NCI-H2196 treated with DMSO at 0.1 percent for 48 hours (cell line): ENCODE results near the gene REV3L.
"Not testable (repeated sequence)": the region's sequence is repeated elsewhere in the genome, so short reads cannot be mapped to it uniquely, and the experiment has no call there.

Source experiments
- DNase-seq: peaks from one replicate; lab custom pipeline; 2025; ENCODE audit not compliant: unreplicated experiment; lab: John Stamatoyannopoulos, UW

Gene REV3L, protein sequence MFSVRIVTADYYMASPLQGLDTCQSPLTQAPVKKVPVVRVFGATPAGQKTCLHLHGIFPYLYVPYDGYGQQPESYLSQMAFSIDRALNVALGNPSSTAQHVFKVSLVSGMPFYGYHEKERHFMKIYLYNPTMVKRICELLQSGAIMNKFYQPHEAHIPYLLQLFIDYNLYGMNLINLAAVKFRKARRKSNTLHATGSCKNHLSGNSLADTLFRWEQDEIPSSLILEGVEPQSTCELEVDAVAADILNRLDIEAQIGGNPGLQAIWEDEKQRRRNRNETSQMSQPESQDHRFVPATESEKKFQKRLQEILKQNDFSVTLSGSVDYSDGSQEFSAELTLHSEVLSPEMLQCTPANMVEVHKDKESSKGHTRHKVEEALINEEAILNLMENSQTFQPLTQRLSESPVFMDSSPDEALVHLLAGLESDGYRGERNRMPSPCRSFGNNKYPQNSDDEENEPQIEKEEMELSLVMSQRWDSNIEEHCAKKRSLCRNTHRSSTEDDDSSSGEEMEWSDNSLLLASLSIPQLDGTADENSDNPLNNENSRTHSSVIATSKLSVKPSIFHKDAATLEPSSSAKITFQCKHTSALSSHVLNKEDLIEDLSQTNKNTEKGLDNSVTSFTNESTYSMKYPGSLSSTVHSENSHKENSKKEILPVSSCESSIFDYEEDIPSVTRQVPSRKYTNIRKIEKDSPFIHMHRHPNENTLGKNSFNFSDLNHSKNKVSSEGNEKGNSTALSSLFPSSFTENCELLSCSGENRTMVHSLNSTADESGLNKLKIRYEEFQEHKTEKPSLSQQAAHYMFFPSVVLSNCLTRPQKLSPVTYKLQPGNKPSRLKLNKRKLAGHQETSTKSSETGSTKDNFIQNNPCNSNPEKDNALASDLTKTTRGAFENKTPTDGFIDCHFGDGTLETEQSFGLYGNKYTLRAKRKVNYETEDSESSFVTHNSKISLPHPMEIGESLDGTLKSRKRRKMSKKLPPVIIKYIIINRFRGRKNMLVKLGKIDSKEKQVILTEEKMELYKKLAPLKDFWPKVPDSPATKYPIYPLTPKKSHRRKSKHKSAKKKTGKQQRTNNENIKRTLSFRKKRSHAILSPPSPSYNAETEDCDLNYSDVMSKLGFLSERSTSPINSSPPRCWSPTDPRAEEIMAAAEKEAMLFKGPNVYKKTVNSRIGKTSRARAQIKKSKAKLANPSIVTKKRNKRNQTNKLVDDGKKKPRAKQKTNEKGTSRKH (N-terminal part only)

GRCh38 chr6:111482959-111483735 is at the start of gene REV3L:
REV3L (minus strand) TSS chr6:111483218; CDS start chr6:111482888, 330 bp downstream.
- peak; percentile 85 for DNase-seq

GRCh38 chr6:111531185-111531584 is 48.2 kb upstream of the REV3L start:
- DNase-seq = no peak

DNA sequence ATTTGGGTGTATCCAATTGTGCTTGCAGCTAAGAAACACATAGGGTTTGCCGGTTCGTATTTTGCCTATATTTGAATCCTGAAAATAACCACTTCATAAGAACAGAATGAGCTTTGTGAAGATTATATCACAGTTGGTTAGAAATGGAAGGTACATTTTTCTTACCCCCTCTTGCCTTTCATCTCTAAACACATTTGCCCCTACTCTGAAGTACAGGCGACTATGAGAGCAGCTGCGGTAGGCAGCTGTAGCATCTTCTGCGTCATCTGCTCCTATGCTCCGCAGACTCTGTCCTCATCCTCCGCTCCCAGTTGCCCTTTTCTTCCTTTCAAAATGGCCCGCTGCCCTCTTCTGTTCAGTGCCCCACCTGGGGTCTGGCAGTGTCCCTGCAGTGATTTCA is 47.6 kb upstream of the REV3L start:
- no peak for DNase-seq

DNA sequence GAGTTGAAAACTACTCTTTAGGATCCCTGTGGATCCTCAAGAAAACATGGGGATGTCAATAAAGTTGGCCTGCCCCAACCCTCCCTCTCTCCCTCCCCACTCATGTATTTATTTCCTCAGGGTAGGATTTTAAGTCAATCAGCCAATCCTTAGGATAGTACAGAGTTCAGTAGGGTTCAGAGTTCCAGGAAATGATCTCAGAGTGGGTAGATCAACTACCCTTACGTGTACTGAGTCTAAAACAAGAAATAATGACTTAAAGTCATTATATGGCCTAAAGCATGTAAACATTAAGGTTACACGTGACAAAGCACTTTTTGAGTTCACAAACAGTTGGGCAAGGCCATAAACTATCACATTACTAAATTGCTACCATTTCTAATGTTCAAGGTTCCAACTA is 47.2 kb upstream of the REV3L start:
- no peak for DNase-seq

DNA sequence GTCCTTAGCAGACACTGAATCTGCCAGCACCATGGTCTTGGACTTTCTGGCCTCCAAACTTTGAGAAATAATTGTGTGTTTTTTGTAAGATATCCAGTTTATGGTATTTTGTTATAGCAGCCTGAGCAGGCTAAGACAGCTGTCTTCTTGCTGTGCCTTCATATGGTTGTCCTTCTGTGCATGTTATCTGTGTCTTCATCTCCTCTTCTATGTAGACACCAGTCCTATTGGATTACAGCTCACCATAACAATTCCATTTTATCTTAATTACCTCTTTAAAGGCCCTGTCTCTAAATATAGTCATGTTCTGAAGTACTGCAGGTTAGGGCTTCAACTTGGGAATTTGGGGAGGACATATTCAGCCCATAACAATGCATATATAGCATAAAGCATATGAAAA is 44.3 kb upstream of the REV3L start:
- DNase-seq = no peak

DNA sequence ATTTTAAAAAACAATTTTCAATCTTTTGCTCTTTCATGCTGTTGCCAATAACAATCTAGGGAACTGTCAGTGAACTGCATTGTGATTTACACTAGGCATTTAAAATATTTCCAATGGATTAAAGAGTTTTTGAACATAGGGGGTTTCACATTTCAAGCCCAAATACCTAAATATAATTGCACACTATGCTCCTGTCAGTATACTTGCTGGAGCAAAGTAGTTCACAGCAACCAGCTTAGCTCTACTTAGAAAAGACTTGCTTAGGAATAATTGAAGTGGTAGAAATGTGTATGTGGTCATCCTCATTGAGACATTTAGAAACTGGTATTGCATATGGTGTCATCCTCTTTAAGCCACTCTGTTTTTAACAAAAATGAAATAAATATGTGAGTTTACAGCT is 41.7 kb upstream of the REV3L start:
- no peak for DNase-seq

DNA sequence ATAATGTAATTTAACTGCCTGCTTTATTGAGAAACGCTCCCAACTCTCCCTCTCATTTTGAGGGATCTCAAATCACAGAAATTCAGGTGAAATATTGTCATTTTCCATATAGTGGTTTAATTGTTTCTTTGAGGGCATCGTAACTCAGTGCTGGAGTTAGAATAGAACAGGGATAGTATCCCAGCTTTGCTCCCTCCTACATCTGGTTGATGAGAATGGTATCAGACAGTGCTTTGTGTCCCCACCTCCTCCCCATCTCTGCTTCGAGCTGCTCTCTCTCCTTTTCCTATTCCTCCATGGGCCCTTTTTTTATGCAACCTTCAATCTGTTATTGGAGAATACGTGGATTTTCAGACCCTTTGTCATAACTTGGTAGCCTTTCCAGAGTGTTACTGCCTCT is 41.2 kb upstream of the REV3L start:
- DNase-seq = no peak

DNA sequence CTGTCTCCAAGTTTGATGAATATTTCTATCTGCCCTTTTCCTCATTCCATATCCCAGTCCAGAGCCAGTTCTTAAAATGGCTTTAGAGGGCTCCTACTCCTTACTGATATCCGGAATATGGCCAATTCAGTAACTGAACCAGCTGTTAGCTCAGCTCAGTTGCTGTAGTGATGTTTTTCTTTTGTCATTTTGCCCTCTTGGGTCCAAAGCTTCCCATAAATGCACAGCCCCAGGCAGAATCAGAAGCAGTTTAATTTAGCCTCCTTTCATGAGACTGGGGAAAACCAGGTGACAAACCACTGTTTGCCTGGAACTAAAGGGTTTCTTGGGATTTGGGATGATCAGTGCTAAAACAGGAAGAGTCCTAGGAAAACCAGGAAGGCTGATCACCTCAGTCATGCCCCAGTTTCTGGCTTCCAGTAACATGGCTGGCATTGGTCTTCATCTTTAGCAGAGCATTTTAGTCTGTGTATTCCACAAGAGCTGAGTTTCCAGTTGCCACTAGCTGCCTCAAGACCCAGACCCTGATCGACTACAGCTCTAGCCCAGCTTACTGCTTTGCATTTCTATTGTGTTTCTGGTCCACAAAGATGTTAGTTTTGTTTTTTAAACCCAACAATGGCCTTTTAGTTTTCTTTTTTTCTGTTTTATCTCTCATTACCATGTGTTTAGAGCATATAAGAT is 40.6 kb upstream of the REV3L start:
- DNase-seq = no peak

DNA sequence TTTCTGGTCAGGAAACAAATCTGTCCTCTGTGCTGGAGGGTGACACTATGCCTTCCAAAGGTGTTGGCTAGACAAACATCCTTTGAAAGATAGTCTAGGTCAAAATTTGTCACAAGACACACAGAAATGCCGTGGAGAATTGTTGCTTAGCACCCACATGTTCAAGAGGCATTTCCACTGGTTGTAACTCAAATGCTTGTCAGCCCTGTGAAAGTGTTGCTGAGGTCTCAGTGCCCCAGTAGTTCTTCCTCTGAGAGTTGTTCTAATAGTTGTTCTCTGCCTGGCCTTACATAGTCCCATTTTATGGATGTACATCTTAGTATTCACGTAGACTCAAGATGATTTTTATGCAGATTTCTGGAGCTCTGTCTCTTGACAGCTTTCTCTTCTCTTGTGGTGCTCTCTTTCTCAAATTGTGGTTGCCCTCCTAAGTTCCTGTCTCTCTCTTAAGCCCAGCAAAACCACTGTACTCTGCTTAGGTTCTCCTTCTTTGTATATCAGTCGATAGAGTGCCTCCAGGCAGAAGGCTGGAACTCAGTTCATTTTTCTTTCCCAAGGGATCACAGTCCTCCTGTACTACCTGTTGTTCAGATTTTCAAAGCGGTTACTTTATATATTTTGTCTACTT is 39.5 kb upstream of the REV3L start:
- DNase-seq = no peak

DNA sequence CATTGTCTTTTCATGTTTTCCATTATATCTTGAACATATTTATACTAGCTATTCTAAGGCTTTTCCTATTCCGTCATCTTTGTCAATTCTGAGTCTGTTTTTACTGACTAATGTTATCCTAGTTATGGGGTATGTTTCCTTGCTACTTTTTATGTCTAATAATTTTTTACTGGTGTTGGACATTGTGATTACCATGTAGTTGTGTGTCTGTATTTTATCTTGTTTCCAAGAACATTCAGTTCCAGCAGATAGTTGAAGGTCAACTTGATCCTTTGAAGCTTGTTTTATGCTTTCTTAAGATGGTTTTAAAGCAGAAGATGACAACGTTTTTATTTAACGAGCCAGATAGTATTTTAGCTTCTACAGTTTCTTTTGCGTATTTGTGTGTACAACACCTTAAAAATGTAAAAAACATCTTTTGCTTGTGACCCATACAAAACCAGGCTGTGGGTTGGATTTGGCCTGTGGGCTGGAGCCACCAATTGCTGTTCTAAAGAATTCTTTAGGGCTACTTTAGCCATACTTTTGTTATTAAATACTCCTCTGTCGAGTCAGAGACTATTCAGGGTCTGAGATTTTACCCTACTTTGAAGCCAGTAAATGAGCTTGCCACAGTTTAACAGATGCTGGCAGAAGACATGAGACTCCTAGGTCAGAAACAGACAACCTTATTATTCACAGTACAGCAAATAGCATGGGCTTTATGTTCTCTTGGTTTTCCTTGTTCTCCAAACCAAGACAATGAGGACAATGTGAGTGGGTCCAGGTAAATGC is 38.7 kb upstream of the REV3L start:
- DNase-seq = no peak

GRCh38 chr6:111520524-111520923 is 37.5 kb upstream of the REV3L start:
- DNase-seq = no peak

GRCh38 chr6:111517965-111518364 is 34.9 kb upstream of the REV3L start:
- no peak for DNase-seq

DNA sequence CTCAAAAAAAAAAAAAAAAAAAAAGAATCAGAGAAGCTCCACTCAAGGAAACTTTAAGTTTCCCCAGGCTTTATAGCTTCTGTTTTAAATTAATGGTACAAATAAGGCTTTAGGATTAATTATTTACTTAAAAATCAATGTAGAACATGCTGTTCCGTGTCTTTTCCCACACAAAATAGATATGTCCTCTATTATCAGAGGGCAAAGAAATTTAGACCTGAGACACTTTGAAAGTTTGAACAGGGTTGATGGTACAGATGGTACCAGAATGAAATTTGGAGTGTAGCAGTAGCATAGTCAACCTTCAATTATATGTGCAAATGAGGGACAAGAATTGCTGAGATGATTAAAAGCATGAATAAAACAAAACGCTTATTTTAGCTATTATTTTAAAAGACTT is 32.2 kb upstream of the REV3L start:
- no peak for DNase-seq

- DNase-seq = not testable (repeated sequence)
Observed at GRCh38 chr6:111514531-111514930, 31.5 kb upstream of the REV3L start.

DNA sequence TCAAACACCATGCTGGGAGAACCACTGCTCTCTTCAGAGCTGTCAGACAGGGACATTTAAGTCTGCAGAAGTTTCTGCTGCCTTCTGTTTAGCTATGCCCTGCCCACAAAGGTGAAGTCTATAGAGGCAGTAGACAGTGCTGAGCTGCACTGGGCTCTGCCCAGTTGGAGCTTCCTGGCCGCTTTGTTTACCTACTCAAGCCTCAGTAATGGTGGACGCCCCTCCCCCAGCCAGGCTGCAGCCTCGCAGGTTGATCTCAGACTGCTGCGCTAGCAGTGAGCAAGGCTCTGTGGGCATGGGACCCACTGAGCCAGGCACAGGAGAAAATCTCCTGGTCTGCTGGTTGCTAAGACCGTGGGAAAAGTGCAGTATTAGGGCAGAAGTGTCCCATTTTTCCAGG is 24.2 kb upstream of the REV3L start:
- DNase-seq = not testable (repeated sequence)

GRCh38 chr6:111505498-111505897 is 22.5 kb upstream of the REV3L start:
- not testable (repeated sequence) for DNase-seq

- DNase-seq = peak; percentile 39
Observed at GRCh38 chr6:111503660-111504059, 20.6 kb upstream of the REV3L start.

DNA sequence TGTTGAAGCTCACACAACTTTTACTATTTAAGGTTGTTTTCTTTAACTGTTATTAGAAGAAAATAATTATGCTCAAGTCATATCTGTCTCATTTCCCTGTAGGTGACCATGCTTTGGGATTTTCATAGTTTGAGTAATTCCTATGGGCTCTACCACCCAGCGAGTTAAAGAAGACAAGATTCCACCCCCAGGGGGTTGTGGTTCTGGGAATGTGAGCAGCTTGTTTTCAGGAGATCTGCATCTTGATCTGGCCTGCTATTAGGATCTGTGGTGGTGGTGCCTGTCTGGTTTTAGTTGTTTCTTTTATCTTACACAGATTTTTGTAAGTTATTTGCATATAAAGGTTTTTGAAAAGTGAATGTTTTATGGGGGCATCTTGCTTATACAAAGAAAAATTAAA is 20.2 kb upstream of the REV3L start:
- no peak for DNase-seq

DNA sequence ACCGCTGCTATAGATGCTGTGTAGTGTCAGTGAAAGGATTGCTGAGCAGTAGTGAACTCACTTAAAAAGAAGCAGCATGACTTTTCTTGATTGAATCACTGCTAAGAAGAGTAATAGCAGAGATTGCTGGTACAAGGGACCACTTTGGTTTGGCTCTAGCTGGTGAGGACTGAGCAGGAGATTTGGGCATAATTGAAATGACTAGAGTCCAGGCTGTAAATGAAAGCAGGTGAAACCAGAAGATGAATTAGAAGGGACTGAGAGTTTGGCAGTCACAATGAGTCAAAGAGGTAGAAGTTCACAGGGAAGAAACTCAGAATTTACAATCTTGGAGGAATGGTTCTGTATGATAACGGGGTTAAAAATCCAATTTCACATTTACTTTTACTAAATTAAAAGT is 19.1 kb upstream of the REV3L start:
- DNase-seq = no peak
